ENCODE data around the gene AR. TPM values are rescaled to one million over a fixed set of nuclear protein-coding genes. Genes with fewer than 3 reads are reported as not detected.

The AR gene
- polyA plus RNA-seq, 2 donors, result 0.39 to 0.52 TPM

DNA sequence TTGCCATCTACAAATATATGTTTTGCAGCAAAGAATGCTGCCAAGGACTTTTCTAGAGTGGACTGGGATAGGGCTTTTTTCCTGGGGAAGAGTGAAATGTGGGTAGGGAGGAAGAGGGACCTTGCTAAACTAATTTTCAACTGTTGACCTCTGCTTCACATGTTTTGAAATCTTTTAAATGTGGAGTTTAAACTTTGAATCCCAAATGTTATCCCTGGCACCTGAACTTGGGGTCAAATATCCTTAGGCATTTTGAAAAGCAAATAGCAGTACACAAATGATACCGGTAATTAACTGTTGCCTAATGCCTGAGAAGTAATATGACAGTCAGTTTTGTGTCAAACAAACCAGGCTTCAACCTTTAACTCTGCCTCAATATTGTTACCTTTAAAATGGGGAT lies 7.3 kb upstream of the AR start:
- Histone ChIP-seq H3K9me3 (ENCODE audit: control insufficient read depth in 2 of 2, insufficient read depth in 1 of 2, low read depth in 1 of 2, low read length in 1 of 2) (no peaks in the 10 kb centered on the region), H3K27ac (ENCODE audit: low read depth in 2 of 2, low read length in 1 of 2) (no peak overlapping the region), H3K27me3 (ENCODE audit: control insufficient read depth in 1 of 2, insufficient read depth in 2 of 2, low read length in 2 of 2) (peaks cover 0 to 2% of the 10 kb centered on the region in 2 donors), H3K4me1 (ENCODE audit: control insufficient read depth in 2 of 2, insufficient read depth in 2 of 2, low read length in 1 of 2) (no peaks in the 10 kb centered on the region), H3K4me3 (ENCODE audit: low read depth in 1 of 2, low read length in 2 of 2) (no peak overlapping the region), H3K36me3 (ENCODE audit: control insufficient read depth in 2 of 2, insufficient read depth in 2 of 2, low read length in 1 of 2) (no peaks in the 10 kb centered on the region)
- WGBS, 2 donors, result 71 to 80% methylated on average over 1 of the region's 1 CpG

- Histone ChIP-seq H3K27me3 (ENCODE audit: control insufficient read depth in 1 of 2, insufficient read depth in 2 of 2, low read length in 2 of 2) (peaks cover 0 to 2% of the 10 kb centered on the region in 2 donors), H3K4me3 (ENCODE audit: low read depth in 1 of 2, low read length in 2 of 2) (no peak overlapping the region), H3K27ac (ENCODE audit: low read depth in 2 of 2, low read length in 1 of 2) (no peak overlapping the region), H3K4me1 (ENCODE audit: control insufficient read depth in 2 of 2, insufficient read depth in 2 of 2, low read length in 1 of 2) (no peaks in the 10 kb centered on the region), H3K36me3 (ENCODE audit: control insufficient read depth in 2 of 2, insufficient read depth in 2 of 2, low read length in 1 of 2) (no peaks in the 10 kb centered on the region), H3K9me3 (ENCODE audit: control insufficient read depth in 2 of 2, insufficient read depth in 1 of 2, low read depth in 1 of 2, low read length in 1 of 2) (no peaks in the 10 kb centered on the region)
These were observed 5.4 kb upstream of the AR start for GRCh38 chrX:67538383-67538782.

DNA sequence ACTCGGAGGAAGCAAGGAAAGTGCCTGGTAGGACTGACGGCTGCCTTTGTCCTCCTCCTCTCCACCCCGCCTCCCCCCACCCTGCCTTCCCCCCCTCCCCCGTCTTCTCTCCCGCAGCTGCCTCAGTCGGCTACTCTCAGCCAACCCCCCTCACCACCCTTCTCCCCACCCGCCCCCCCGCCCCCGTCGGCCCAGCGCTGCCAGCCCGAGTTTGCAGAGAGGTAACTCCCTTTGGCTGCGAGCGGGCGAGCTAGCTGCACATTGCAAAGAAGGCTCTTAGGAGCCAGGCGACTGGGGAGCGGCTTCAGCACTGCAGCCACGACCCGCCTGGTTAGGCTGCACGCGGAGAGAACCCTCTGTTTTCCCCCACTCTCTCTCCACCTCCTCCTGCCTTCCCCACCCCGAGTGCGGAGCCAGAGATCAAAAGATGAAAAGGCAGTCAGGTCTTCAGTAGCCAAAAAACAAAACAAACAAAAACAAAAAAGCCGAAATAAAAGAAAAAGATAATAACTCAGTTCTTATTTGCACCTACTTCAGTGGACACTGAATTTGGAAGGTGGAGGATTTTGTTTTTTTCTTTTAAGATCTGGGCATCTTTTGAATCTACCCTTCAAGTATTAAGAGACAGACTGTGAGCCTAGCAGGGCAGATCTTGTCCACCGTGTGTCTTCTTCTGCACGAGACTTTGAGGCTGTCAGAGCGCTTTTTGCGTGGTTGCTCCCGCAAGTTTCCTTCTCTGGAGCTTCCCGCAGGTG lies 637 bp downstream of the AR start:
- Histone ChIP-seq H3K27ac (ENCODE audit: low read depth in 2 of 2, low read length in 1 of 2) (peak overlapping the region in 1 of 2 donors; percentile 54), H3K4me3 (ENCODE audit: low read depth in 1 of 2, low read length in 2 of 2) (peak overlapping the region; percentile 41 to 45), H3K9me3 (ENCODE audit: control insufficient read depth in 2 of 2, insufficient read depth in 1 of 2, low read depth in 1 of 2, low read length in 1 of 2) (no peaks in the 10 kb centered on the region), H3K36me3 (ENCODE audit: control insufficient read depth in 2 of 2, insufficient read depth in 2 of 2, low read length in 1 of 2) (no peaks in the 10 kb centered on the region), H3K4me1 (ENCODE audit: control insufficient read depth in 2 of 2, insufficient read depth in 2 of 2, low read length in 1 of 2) (no peaks in the 10 kb centered on the region), H3K27me3 (ENCODE audit: control insufficient read depth in 1 of 2, insufficient read depth in 2 of 2, low read length in 2 of 2) (peaks cover 0 to 6% of the 10 kb centered on the region in 2 donors)
- 0 to 27% methylated on average over 26 of the region's 30 CpGs for WGBS, 2 donors

DNA sequence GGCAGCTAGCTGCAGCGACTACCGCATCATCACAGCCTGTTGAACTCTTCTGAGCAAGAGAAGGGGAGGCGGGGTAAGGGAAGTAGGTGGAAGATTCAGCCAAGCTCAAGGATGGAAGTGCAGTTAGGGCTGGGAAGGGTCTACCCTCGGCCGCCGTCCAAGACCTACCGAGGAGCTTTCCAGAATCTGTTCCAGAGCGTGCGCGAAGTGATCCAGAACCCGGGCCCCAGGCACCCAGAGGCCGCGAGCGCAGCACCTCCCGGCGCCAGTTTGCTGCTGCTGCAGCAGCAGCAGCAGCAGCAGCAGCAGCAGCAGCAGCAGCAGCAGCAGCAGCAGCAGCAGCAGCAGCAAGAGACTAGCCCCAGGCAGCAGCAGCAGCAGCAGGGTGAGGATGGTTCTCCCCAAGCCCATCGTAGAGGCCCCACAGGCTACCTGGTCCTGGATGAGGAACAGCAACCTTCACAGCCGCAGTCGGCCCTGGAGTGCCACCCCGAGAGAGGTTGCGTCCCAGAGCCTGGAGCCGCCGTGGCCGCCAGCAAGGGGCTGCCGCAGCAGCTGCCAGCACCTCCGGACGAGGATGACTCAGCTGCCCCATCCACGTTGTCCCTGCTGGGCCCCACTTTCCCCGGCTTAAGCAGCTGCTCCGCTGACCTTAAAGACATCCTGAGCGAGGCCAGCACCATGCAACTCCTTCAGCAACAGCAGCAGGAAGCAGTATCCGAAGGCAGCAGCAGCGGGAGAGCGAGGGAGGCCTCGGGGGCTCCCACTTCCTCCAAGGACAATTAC lies 1.4 kb downstream of the AR start:
- H3K9me3 ChIP-seq (ENCODE audit: control insufficient read depth in 2 of 2, insufficient read depth in 1 of 2, low read depth in 1 of 2, low read length in 1 of 2), result no peaks in the 10 kb centered on the region
- H3K27ac ChIP-seq (ENCODE audit: low read depth in 2 of 2, low read length in 1 of 2), result no peak overlapping the region
- no peaks in the 10 kb centered on the region for H3K36me3 ChIP-seq (ENCODE audit: control insufficient read depth in 2 of 2, insufficient read depth in 2 of 2, low read length in 1 of 2)
- H3K27me3 ChIP-seq (ENCODE audit: control insufficient read depth in 1 of 2, insufficient read depth in 2 of 2, low read length in 2 of 2), result peaks cover 0 to 6% of the 10 kb centered on the region in 2 donors
- peak overlapping the region; percentile 40 to 41 for H3K4me3 ChIP-seq (ENCODE audit: low read depth in 1 of 2, low read length in 2 of 2)
- no peaks in the 10 kb centered on the region for H3K4me1 ChIP-seq (ENCODE audit: control insufficient read depth in 2 of 2, insufficient read depth in 2 of 2, low read length in 1 of 2)
- WGBS, 2 donors, result 2 to 26% methylated on average over 35 of the region's 35 CpGs

DNA sequence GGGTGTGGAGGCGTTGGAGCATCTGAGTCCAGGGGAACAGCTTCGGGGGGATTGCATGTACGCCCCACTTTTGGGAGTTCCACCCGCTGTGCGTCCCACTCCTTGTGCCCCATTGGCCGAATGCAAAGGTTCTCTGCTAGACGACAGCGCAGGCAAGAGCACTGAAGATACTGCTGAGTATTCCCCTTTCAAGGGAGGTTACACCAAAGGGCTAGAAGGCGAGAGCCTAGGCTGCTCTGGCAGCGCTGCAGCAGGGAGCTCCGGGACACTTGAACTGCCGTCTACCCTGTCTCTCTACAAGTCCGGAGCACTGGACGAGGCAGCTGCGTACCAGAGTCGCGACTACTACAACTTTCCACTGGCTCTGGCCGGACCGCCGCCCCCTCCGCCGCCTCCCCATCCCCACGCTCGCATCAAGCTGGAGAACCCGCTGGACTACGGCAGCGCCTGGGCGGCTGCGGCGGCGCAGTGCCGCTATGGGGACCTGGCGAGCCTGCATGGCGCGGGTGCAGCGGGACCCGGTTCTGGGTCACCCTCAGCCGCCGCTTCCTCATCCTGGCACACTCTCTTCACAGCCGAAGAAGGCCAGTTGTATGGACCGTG lies 2.2 kb downstream of the AR start:
- Histone ChIP-seq H3K36me3 (ENCODE audit: control insufficient read depth in 2 of 2, insufficient read depth in 2 of 2, low read length in 1 of 2) (no peaks in the 10 kb centered on the region), H3K27ac (ENCODE audit: low read depth in 2 of 2, low read length in 1 of 2) (no peak overlapping the region), H3K9me3 (ENCODE audit: control insufficient read depth in 2 of 2, insufficient read depth in 1 of 2, low read depth in 1 of 2, low read length in 1 of 2) (no peaks in the 10 kb centered on the region), H3K27me3 (ENCODE audit: control insufficient read depth in 1 of 2, insufficient read depth in 2 of 2, low read length in 2 of 2) (peaks cover 0 to 6% of the 10 kb centered on the region in 2 donors), H3K4me3 (ENCODE audit: low read depth in 1 of 2, low read length in 2 of 2) (peak overlapping the region; percentile 41 to 49), H3K4me1 (ENCODE audit: control insufficient read depth in 2 of 2, insufficient read depth in 2 of 2, low read length in 1 of 2) (no peaks in the 10 kb centered on the region)
- WGBS, 2 donors, result 3 to 29% methylated on average over 22 to 41 of the region's 41 CpGs

- WGBS, 2 donors, result 13 to 37% methylated on average over 35 of the region's 44 CpGs
- Histone ChIP-seq H3K4me1 (ENCODE audit: control insufficient read depth in 2 of 2, insufficient read depth in 2 of 2, low read length in 1 of 2) (no peaks in the 10 kb centered on the region), H3K36me3 (ENCODE audit: control insufficient read depth in 2 of 2, insufficient read depth in 2 of 2, low read length in 1 of 2) (no peaks in the 10 kb centered on the region), H3K4me3 (ENCODE audit: low read depth in 1 of 2, low read length in 2 of 2) (peak overlapping the region; percentile 41 to 49), H3K9me3 (ENCODE audit: control insufficient read depth in 2 of 2, insufficient read depth in 1 of 2, low read depth in 1 of 2, low read length in 1 of 2) (no peaks in the 10 kb centered on the region), H3K27me3 (ENCODE audit: control insufficient read depth in 1 of 2, insufficient read depth in 2 of 2, low read length in 2 of 2) (peaks cover 0 to 6% of the 10 kb centered on the region in 2 donors), H3K27ac (ENCODE audit: low read depth in 2 of 2, low read length in 1 of 2) (no peak overlapping the region)
These were observed 2.9 kb downstream of the AR start for GRCh38 chrX:67546496-67547423.

DNA sequence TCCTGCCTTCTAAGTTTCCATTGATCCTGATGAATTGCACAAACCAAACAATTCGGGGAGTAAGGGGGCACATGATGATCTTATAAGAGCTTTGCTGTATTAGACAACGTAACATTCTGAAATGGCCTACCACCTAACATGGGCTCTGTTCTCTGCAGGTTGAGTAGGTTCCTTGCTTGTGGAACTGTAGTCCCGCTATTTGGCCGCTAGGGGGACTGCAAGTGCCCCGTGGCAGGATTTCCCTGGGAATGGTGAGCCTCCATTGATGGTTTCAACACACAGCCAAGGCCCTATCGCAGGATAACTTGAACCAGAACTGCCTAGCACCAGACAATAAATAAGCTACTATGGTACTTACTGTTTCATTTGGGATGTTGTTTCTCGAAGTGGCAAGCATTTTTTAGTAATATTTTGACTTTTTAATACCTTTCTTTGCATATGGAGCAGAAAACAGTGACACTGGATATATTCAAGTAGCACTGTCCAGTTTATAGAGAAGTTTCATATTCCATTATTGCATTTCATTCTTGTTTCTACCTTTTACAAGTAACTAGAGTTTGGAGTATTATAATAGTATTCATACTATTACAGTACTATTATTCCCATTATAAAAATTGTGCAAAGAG lies 11.9 kb downstream of the AR start:
- Histone ChIP-seq H3K27ac (ENCODE audit: low read depth in 2 of 2, low read length in 1 of 2) (no peak overlapping the region), H3K9me3 (ENCODE audit: control insufficient read depth in 2 of 2, insufficient read depth in 1 of 2, low read depth in 1 of 2, low read length in 1 of 2) (no peaks in the 10 kb centered on the region), H3K36me3 (ENCODE audit: control insufficient read depth in 2 of 2, insufficient read depth in 2 of 2, low read length in 1 of 2) (no peaks in the 10 kb centered on the region), H3K27me3 (ENCODE audit: control insufficient read depth in 1 of 2, insufficient read depth in 2 of 2, low read length in 2 of 2) (no peaks in the 10 kb centered on the region), H3K4me3 (ENCODE audit: low read depth in 1 of 2, low read length in 2 of 2) (no peak overlapping the region), H3K4me1 (ENCODE audit: control insufficient read depth in 2 of 2, insufficient read depth in 2 of 2, low read length in 1 of 2) (no peaks in the 10 kb centered on the region)
- WGBS, 2 donors, result 31 to 41% methylated on average over 7 of the region's 7 CpGs

GRCh38 chrX:67558267-67558666 lies 14.4 kb downstream of the AR start:
- Histone ChIP-seq H3K9me3 (ENCODE audit: control insufficient read depth in 2 of 2, insufficient read depth in 1 of 2, low read depth in 1 of 2, low read length in 1 of 2) (no peaks in the 10 kb centered on the region), H3K4me3 (ENCODE audit: low read depth in 1 of 2, low read length in 2 of 2) (no peak overlapping the region), H3K36me3 (ENCODE audit: control insufficient read depth in 2 of 2, insufficient read depth in 2 of 2, low read length in 1 of 2) (no peaks in the 10 kb centered on the region), H3K4me1 (ENCODE audit: control insufficient read depth in 2 of 2, insufficient read depth in 2 of 2, low read length in 1 of 2) (no peaks in the 10 kb centered on the region), H3K27ac (ENCODE audit: low read depth in 2 of 2, low read length in 1 of 2) (no peak overlapping the region), H3K27me3 (ENCODE audit: control insufficient read depth in 1 of 2, insufficient read depth in 2 of 2, low read length in 2 of 2) (no peaks in the 10 kb centered on the region)
- 79 to 86% methylated on average over 1 of the region's 1 CpG for WGBS, 2 donors

Data from esophagus (tissue), 2 donors.